ENCODE results near the gene CDH23.

DNA sequence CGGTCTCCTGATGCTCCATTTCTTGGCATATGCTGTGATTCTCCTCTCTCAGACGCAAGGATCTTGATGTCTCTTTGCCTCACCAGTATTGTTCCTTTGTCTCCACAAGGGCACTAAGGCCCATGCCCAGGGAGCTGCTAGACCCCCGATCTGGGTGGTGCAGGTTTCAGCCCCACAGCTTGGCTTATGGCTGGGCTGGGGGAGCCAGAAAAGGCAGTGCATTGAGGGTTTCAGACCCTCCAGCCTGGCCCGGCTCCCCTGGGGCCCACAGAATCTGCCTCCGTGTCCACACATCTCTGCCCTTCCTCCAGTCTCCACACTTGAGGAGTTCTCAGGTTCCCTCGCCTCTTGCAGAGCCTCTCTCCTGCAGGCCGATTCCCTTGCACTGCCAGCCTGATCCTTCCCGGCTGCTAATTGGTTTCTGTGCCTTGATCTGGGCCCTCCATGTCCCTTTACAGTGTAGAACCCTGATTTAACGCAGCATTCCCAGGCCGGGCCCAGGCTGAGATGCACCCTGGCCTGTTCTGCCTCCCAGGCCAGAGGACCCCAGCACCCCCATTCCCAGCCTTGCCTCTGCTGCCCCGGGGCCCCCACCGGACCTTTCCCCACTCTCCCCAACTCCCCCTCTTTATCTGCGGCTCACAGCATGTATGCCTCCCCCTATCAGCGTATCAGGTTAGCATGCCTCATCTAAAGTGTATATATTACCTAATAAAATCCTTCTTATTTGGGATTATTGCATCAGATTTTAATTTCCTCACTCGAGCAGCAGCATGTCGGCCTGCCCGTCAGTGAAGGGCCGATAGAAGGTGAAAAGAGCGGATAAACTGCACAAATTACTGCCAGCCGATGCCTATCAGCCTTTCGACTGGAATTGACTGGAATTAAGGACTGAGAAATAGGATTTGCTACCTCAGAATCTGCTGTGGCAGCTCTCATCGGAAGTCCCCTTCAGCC is 177.1 kb downstream of the CDH23 start:
- TF ChIP-seq POLR2A (IDR thresholded peaks at IDR 0.05), result no peak
- TF ChIP-seq, protein P1, sequence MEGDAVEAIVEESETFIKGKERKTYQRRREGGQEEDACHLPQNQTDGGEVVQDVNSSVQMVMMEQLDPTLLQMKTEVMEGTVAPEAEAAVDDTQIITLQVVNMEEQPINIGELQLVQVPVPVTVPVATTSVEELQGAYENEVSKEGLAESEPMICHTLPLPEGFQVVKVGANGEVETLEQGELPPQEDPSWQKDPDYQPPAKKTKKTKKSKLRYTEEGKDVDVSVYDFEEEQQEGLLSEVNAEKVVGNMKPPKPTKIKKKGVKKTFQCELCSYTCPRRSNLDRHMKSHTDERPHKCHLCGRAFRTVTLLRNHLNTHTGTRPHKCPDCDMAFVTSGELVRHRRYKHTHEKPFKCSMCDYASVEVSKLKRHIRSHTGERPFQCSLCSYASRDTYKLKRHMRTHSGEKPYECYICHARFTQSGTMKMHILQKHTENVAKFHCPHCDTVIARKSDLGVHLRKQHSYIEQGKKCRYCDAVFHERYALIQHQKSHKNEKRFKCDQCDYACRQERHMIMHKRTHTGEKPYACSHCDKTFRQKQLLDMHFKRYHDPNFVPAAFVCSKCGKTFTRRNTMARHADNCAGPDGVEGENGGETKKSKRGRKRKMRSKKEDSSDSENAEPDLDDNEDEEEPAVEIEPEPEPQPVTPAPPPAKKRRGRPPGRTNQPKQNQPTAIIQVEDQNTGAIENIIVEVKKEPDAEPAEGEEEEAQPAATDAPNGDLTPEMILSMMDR (IDR thresholded peaks at IDR 0.05), result no peak

Data from adrenal gland (tissue), 5 donors.